ENCODE measurements around the gene AKAP10. TPM values are rescaled to one million over a fixed set of nuclear protein-coding genes. Genes with fewer than 3 reads are reported as not detected.

The AKAP10 gene
- total and polyA plus RNA-seq, 2 of the 8 experiments (the other 6 are each of a cell fraction or from before 2014, with no cell fraction given) = 13.3 to 27.0 TPM

DNA sequence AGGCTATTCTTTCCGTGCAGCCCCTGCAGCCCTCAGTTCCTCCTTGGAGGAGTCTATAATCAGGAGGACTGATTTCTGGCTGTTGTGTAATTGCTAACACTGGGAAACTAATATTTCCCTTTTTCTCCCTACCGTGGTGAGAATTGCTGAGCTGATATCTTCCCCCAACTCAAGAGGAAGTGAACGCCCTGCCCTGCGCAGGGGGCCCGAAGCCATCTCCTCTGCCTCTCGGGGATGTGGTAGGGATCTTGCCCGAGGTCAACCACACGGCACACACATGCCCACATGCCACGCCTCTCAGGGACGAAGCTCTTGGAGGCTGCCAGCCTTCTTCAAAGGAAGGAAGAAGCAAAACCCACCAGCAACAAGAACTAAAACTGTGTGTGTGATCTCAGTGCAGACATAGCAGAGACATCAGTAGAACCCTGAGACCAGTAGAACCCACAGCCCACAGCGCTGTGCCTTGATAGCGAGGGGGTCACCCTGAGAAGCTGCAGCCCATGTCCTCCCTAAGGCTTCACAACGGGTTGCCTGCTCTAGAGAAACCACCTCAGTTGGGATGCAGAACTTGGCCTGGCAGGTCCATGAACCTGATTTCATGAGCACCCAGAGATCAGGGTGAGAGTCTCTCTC is 101.0 kb downstream of the AKAP10 start:
- Histone ChIP-seq H4K20me1 (replicated peaks in 1 of 2; ENCODE audit: control insufficient read depth in 1 of 2, insufficient read depth in 2 of 2, low read length in 2 of 2) (no peaks in the 10 kb centered on the region), H3K79me2 (ENCODE audit: control insufficient read depth in 1 of 2, insufficient read depth in 2 of 2, low read length in 2 of 2) (no peaks in the 10 kb centered on the region), H3K9ac (replicated peaks in 1 of 4; ENCODE audit: extremely low read depth in 1 of 4, low read depth in 3 of 4, low read length in 3 of 4) (no peak overlapping the region), H4K5ac (ENCODE audit: insufficient read length, low read depth, low read length) (no peak overlapping the region), H2BK5ac (ENCODE audit: low read depth, low read length) (no peak overlapping the region), H3K23me2 (ENCODE audit: low read depth, low read length) (no peaks in the 10 kb centered on the region), H3K79me1 (ENCODE audit: low read depth, low read length) (no peaks in the 10 kb centered on the region), H2AFZ (ENCODE audit: low read length) (no peak overlapping the region), H3K36me3 (ENCODE audit: control insufficient read depth in 2 of 4, insufficient read depth in 4 of 4, low read length in 3 of 4) (no peaks in the 10 kb centered on the region), H4K91ac (replicated peaks; ENCODE audit: insufficient read length, low read length) (no peak overlapping the region), H3K4me2 (ENCODE audit: insufficient read depth in 1 of 2, low read depth in 2 of 2, low read length in 2 of 2) (no peak overlapping the region), H4K8ac (ENCODE audit: extremely low read depth, insufficient read depth, low read length) (no peak overlapping the region), H2AK5ac (ENCODE audit: low read depth, low read length) (no peak overlapping the region), H3K4me1 (replicated peaks in 1 of 4; ENCODE audit: control insufficient read depth in 3 of 4, insufficient read depth in 4 of 4, low read length in 3 of 4) (no peaks in the 10 kb centered on the region), H3K4ac (replicated peaks; ENCODE audit: insufficient read length, low read depth, low read length) (no peak overlapping the region), H3K14ac (ENCODE audit: insufficient read length) (no peak overlapping the region), H3K27me3 (replicated peaks in 1 of 4; ENCODE audit: control insufficient read depth in 3 of 4, extremely low read depth in 1 of 4, insufficient read depth in 3 of 4, low read length in 3 of 4) (no peaks in the 10 kb centered on the region), H2BK120ac (replicated peaks; ENCODE audit: low read depth, low read length) (no peak overlapping the region), H3K23ac (ENCODE audit: insufficient read length) (no peak overlapping the region), H3K4me3 (ENCODE audit: extremely low read depth in 1 of 4, insufficient read depth in 2 of 4, low read depth in 3 of 4, low read length in 4 of 4) (no peak overlapping the region), H2BK12ac (ENCODE audit: low read depth, low read length) (no peak overlapping the region), H3K56ac (replicated peaks; ENCODE audit: insufficient read length, low read depth, low read length) (no peak overlapping the region), H3K18ac (ENCODE audit: extremely low read depth, low read length) (no peak overlapping the region), H2BK20ac (ENCODE audit: low read length) (no peak overlapping the region), H3K9me3 (ENCODE audit: insufficient read depth in 2 of 2, low read depth in 1 of 2, low read length in 1 of 2) (no peaks in the 10 kb centered on the region), H2BK15ac (ENCODE audit: low read length) (no peak overlapping the region), H3K27ac (ENCODE audit: low read depth, low read length) (no peak overlapping the region)
- POLR2A ChIA-PET (ENCODE audit: partially characterized antibody) = interaction anchor here (1.2 kb wide), 1 partner anchor 9 kb away, joined by 5 read pairs; the partner anchor contains the start of gene ULK2
- FAIRE-seq (no peak), DNase-seq (ENCODE audit: low read depth in 1 of 2, low spot score in 2 of 2) (no peak)
- 93% methylated on average over 13 of the region's 13 CpGs; no CpG with 5 or more reads in 1 of the 2 experiments for WGBS, 2 experiments (ENCODE audit: extremely low coverage in 1 of 2, insufficient coverage in 1 of 2, insufficient read length in 1 of 2, insufficient replicate concordance in 2 of 2, low coverage in 1 of 2, low lambda C conversion rate in 2 of 2, missing lambda C conversion rate in 1 of 2)
- no peak for TF ChIP-seq BCL11A (IDR thresholded peaks at IDR 0.05; ENCODE audit: low read depth in 2 of 2, low read length in 2 of 2)
- no peak for TF ChIP-seq CREB1 (IDR thresholded peaks at IDR 0.05)
- TF ChIP-seq POLR2A (IDR thresholded peaks at IDR 0.05; ENCODE audit: control extremely low read depth in 1 of 2, low read depth in 2 of 2, low read length in 2 of 2) = no peak
- CTCF ChIA-PET (ENCODE audit: partially characterized antibody) = no interaction called here

Measured in H1 (cell line).